ENCODE measurements around the gene WNT4. TPM values are rescaled to one million over a fixed set of nuclear protein-coding genes. Genes with fewer than 3 reads are reported as not detected.

Gene WNT4
- total and polyA plus RNA-seq, 2 experiments from 2014 or later: 0.05 to 0.32 TPM

GRCh38 chr1:22117238-22117637 is 25.7 kb downstream of the WNT4 start:
- H3K27ac ChIP-seq: no peak overlapping the region
- H3K9me3 ChIP-seq (ENCODE audit: low read depth): no peaks in the 10 kb centered on the region
- H4K20me1 ChIP-seq (ENCODE audit: insufficient read depth): peaks cover 16% of the 10 kb centered on the region; the same call in 1 of the 2 replicates
- no peak overlapping the region for H2AFZ ChIP-seq
- H3K9ac ChIP-seq: no peak overlapping the region
- DNase-seq: no peak
- no peak overlapping the region for H3K4me3 ChIP-seq
- H3K27me3 ChIP-seq (replicated peaks; ENCODE audit: insufficient read depth): no peaks in the 10 kb centered on the region
- no peaks in the 10 kb centered on the region for H3K4me1 ChIP-seq (ENCODE audit: insufficient read depth)
- in situ Hi-C loops (cut with MboI): loop anchor here (10.0 kb wide), 1 partner anchor 298 kb away; no protein-coding TSS in a partner anchor
- H3K4me2 ChIP-seq (ENCODE audit: unreplicated experiment): no peak overlapping the region
- peaks cover 6% of the 10 kb centered on the region; the same call in 1 of the 2 replicates for H3F3A ChIP-seq (ENCODE audit: insufficient read depth)
- H3K36me3 ChIP-seq (ENCODE audit: low read depth): no peaks in the 10 kb centered on the region; the same call in 1 of the 2 replicates
- TF ChIP-seq EZH2phosphoT487 (IDR thresholded peaks at IDR 0.05; ENCODE audit: insufficient read depth, low read depth) (no peak), EZH2 (IDR thresholded peaks at IDR 0.05; ENCODE audit: insufficient read depth, poor library complexity, severe bottlenecking) (no peak)
- WGBS, 2 experiments (ENCODE audit: low coverage in 1 of 2, low lambda C conversion rate in 2 of 2, missing lambda C conversion rate in 2 of 2): 41 to 44% methylated on average over 4 of the region's 4 CpGs
- H3K9me2 ChIP-seq (ENCODE audit: insufficient read depth): no peaks in the 10 kb centered on the region
- peaks cover 59% of the 10 kb centered on the region for H3K79me2 ChIP-seq (ENCODE audit: insufficient read depth)

- no peaks in the 10 kb centered on the region for H3K9me3 ChIP-seq (ENCODE audit: low read depth)
- no peaks in the 10 kb centered on the region for H3K9me2 ChIP-seq (ENCODE audit: insufficient read depth)
- peaks cover 16% of the 10 kb centered on the region; the same call in 1 of the 2 replicates for H4K20me1 ChIP-seq (ENCODE audit: insufficient read depth)
- DNase-seq: no peak
- no peak overlapping the region for H3K4me2 ChIP-seq (ENCODE audit: unreplicated experiment)
- peaks cover 6% of the 10 kb centered on the region; the same call in 1 of the 2 replicates for H3F3A ChIP-seq (ENCODE audit: insufficient read depth)
- in situ Hi-C loops (cut with MboI): loop anchor here (10.0 kb wide), 1 partner anchor 300 kb away; no protein-coding TSS in a partner anchor
- TF ChIP-seq EZH2 (IDR thresholded peaks at IDR 0.05; ENCODE audit: insufficient read depth, poor library complexity, severe bottlenecking) (no peak), EZH2phosphoT487 (IDR thresholded peaks at IDR 0.05; ENCODE audit: insufficient read depth, low read depth) (no peak)
- no peak overlapping the region for H2AFZ ChIP-seq
- no peak overlapping the region for H3K9ac ChIP-seq
- peaks cover 79% of the 10 kb centered on the region for H3K79me2 ChIP-seq (ENCODE audit: insufficient read depth)
- no peak overlapping the region for H3K4me3 ChIP-seq
- no peaks in the 10 kb centered on the region for H3K27me3 ChIP-seq (replicated peaks; ENCODE audit: insufficient read depth)
- WGBS, 2 experiments (ENCODE audit: low coverage in 1 of 2, low lambda C conversion rate in 2 of 2, missing lambda C conversion rate in 2 of 2): 97% methylated on average over 6 of the region's 6 CpGs
- no peaks in the 10 kb centered on the region; the same call in 1 of the 2 replicates for H3K36me3 ChIP-seq (ENCODE audit: low read depth)
- no peaks in the 10 kb centered on the region; the same call in 1 of the 2 replicates for H3K4me1 ChIP-seq (ENCODE audit: insufficient read depth)
- no peak overlapping the region for H3K27ac ChIP-seq
These were observed 27.6 kb downstream of the WNT4 start for GRCh38 chr1:22115286-22115685.

- H3K4me1 ChIP-seq (ENCODE audit: insufficient read depth): no peaks in the 10 kb centered on the region; the same call in 1 of the 2 replicates
- no peaks in the 10 kb centered on the region for H3K9me2 ChIP-seq (ENCODE audit: insufficient read depth)
- peaks cover 16% of the 10 kb centered on the region; the same call in 1 of the 2 replicates for H4K20me1 ChIP-seq (ENCODE audit: insufficient read depth)
- no peaks in the 10 kb centered on the region for H3K27me3 ChIP-seq (replicated peaks; ENCODE audit: insufficient read depth)
- in situ Hi-C loops (cut with MboI): loop anchor here (10.0 kb wide), 1 partner anchor 300 kb away; no protein-coding TSS in a partner anchor
- H2AFZ ChIP-seq: no peak overlapping the region
- H3K27ac ChIP-seq: no peak overlapping the region
- no peak overlapping the region for H3K4me2 ChIP-seq (ENCODE audit: unreplicated experiment)
- H3K36me3 ChIP-seq (ENCODE audit: low read depth): no peaks in the 10 kb centered on the region; the same call in 1 of the 2 replicates
- no peak for TF ChIP-seq EZH2 (IDR thresholded peaks at IDR 0.05; ENCODE audit: insufficient read depth, poor library complexity, severe bottlenecking)
- no peak for TF ChIP-seq EZH2phosphoT487 (IDR thresholded peaks at IDR 0.05; ENCODE audit: insufficient read depth, low read depth)
- no peak overlapping the region for H3K9ac ChIP-seq
- peak; percentile 53 for DNase-seq
- H3K4me3 ChIP-seq: no peak overlapping the region
- H3K79me2 ChIP-seq (ENCODE audit: insufficient read depth): peaks cover 88% of the 10 kb centered on the region
- H3K9me3 ChIP-seq (ENCODE audit: low read depth): no peaks in the 10 kb centered on the region
- peaks cover 6% of the 10 kb centered on the region; the same call in 1 of the 2 replicates for H3F3A ChIP-seq (ENCODE audit: insufficient read depth)
- 60 to 62% methylated on average over 18 of the region's 18 CpGs for WGBS, 2 experiments (ENCODE audit: low coverage in 1 of 2, low lambda C conversion rate in 2 of 2, missing lambda C conversion rate in 2 of 2)
These were observed 28.5 kb downstream of the WNT4 start for GRCh38 chr1:22114083-22115012.

- no peaks in the 10 kb centered on the region for H3K27me3 ChIP-seq (replicated peaks; ENCODE audit: insufficient read depth)
- 63 to 69% methylated on average over 3 of the region's 3 CpGs for WGBS, 2 experiments (ENCODE audit: low coverage in 1 of 2, low lambda C conversion rate in 2 of 2, missing lambda C conversion rate in 2 of 2)
- no peak for DNase-seq
- no peaks in the 10 kb centered on the region for H3K9me2 ChIP-seq (ENCODE audit: insufficient read depth)
- TF ChIP-seq EZH2phosphoT487 (IDR thresholded peaks at IDR 0.05; ENCODE audit: insufficient read depth, low read depth): no peak
- no peak for TF ChIP-seq EZH2 (IDR thresholded peaks at IDR 0.05; ENCODE audit: insufficient read depth, poor library complexity, severe bottlenecking)
- H3F3A ChIP-seq (ENCODE audit: insufficient read depth): peaks cover 6% of the 10 kb centered on the region; the same call in 1 of the 2 replicates
- H3K36me3 ChIP-seq (ENCODE audit: low read depth): no peaks in the 10 kb centered on the region; the same call in 1 of the 2 replicates
- H3K4me3 ChIP-seq: no peak overlapping the region
- no peak overlapping the region for H3K9ac ChIP-seq
- H3K4me2 ChIP-seq (ENCODE audit: unreplicated experiment): no peak overlapping the region
- H4K20me1 ChIP-seq (ENCODE audit: insufficient read depth): peaks cover 11% of the 10 kb centered on the region; the same call in 1 of the 2 replicates
- H3K27ac ChIP-seq: no peak overlapping the region
- peaks cover 4% of the 10 kb centered on the region; the same call in 1 of the 2 replicates for H3K4me1 ChIP-seq (ENCODE audit: insufficient read depth)
- no peaks in the 10 kb centered on the region for H3K9me3 ChIP-seq (ENCODE audit: low read depth)
- no peak overlapping the region for H2AFZ ChIP-seq
- in situ Hi-C loops (cut with MboI): loop anchor here (10.0 kb wide), 1 partner anchor 302 kb away; no protein-coding TSS in a partner anchor
- peaks cover 100% of the 10 kb centered on the region for H3K79me2 ChIP-seq (ENCODE audit: insufficient read depth)
These were observed 30.3 kb downstream of the WNT4 start for GRCh38 chr1:22112554-22112953.
